Subcutaneous abdominal adipose tissue (tissue), 5 donors: ENCODE results near the gene NAV2.

Experiments
- H3K27ac ChIP-seq: one replicate; pipeline ENCODE4 v1.7.0; 2013; ENCODE audit warnings: low read depth, mild to moderate bottlenecking, inconsistent platforms, low read length, moderate library complexity
- H3K27me3 ChIP-seq, 5 donors: one replicate each; pipeline ENCODE4 v1.7.0; 2013; ENCODE audit warnings: low read length in 5 of 5, inconsistent platforms in 1 of 5; ENCODE audit not compliant: control insufficient read depth in 5 of 5, insufficient read depth in 4 of 5
- H3K36me3 ChIP-seq, 5 donors: one replicate each; pipeline ENCODE4 v1.7.0; 2013; ENCODE audit warnings: low read length in 5 of 5; ENCODE audit not compliant: control insufficient read depth in 5 of 5, insufficient read depth in 5 of 5
- H3K4me1 ChIP-seq, 5 donors: one replicate each; pipeline ENCODE4 v1.7.0; 2013; ENCODE audit warnings: low read length in 5 of 5, mild to moderate bottlenecking in 3 of 5, moderate library complexity in 1 of 5; ENCODE audit not compliant: control insufficient read depth in 5 of 5, insufficient read depth in 5 of 5
- H3K4me3 ChIP-seq, 5 donors: one replicate each; pipeline ENCODE4 v1.7.0; 2013; ENCODE audit warnings: low read length in 5 of 5, low read depth in 1 of 5
- H3K9ac ChIP-seq, 5 donors: one replicate each; pipeline ENCODE4 v1.7.0; 2013; ENCODE audit warnings: low read length in 5 of 5, mild to moderate bottlenecking in 4 of 5, moderate library complexity in 3 of 5
- H3K9me3 ChIP-seq, 5 donors: one replicate each; pipeline ENCODE4 v1.7.0; 2013; ENCODE audit warnings: low read length in 5 of 5; ENCODE audit not compliant: control insufficient read depth in 5 of 5
- donor health status: healthy.
- donor health status: healthy.
- donor health status: healthy.
- donor health status: healthy.
- donor health status: healthy.

The NAV2 gene

DNA sequence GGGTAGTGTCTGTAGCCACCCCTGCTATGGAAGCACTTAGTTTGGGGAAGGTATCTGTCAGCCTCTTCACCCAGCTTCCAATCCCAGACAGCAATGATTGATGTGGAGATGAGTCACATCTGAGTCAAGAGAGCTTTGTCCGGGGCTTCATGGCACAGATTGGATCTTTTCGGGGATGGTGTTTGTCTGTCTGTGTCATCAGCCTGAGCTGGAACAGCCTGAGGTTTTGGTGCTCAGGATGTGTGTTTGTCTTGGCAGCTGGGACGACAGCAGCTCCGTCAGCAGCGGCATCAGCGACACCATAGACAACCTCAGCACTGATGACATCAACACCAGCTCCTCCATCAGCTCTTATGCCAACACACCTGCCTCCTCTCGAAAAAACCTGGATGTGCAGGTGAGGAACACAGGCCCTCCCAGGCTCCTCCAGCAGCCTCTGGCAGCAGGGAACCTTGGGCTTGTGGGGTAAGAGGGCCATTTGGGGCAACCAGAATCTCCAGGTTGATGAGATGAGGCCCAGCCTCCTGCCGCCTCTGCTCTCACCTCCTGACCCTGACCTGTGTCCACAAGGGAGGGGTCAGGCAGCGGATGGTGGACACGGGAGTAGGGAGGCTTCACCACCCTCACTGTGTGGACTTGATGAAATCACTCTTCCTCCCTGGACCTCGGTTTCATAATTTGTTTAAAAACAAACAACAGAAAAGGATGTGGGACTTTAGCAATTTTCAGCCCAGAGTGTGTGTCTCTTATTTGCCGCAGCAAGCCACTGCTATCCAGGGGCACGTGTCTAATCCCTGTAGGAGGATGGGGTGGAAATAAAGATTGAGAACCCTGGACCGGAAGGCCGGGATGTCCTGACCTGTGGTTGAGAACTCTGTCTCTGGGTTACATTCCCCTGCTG, 323.3 kb downstream of the NAV2 start:
- H3K4me1 ChIP-seq, result no peaks in the 10 kb centered on the region
- H3K36me3 ChIP-seq, result peaks cover 0 to 8% (median 2%) of the 10 kb centered on the region in 5 donors
- H3K9me3 ChIP-seq, result no peaks in the 10 kb centered on the region

DNA sequence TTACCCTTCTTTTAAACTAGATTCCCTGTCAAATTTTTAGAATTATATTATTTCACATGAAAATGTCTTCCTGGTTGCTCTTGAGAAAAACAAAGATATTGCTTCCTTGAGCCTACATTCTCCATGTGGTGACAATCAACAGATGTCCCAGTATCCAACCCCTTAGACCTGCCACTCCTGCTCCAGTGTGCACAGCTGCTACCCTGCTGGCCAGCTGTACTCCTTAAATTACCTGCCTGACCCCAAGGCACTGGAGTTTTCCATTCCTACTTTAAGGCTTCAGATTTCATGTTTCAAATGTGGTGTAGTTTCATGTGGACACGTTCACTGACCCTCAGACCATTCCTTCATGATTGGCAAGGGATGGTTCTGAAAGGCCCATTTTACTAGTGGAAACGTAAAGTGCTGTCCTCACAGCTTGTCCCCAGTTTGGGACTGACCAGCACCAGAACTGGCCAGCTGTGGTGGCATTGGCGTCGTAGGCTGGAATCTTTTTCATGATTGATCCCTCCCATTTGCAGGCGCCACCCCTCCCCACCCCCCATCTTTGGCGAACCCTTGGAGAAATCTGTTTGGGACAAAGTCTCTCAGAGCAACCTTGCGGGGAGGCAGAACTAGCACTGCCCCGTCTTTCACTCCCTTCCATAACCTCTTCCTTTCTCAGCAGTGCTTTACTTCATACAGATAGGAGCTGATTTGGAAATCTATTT, 324.1 kb downstream of the NAV2 start:
- Histone ChIP-seq H3K9me3 (no peaks in the 10 kb centered on the region), H3K4me3 (no peak overlapping the region), H3K27ac (no peak overlapping the region), H3K27me3 (no peaks in the 10 kb centered on the region), H3K4me1 (no peaks in the 10 kb centered on the region), H3K9ac (no peak overlapping the region), H3K36me3 (peaks cover 0 to 8% (median 2%) of the 10 kb centered on the region in 5 donors)

More for the DNA sequence above, 323.3 kb downstream of the NAV2 start:
- H3K27me3 ChIP-seq, result no peaks in the 10 kb centered on the region
- no peak overlapping the region for H3K4me3 ChIP-seq
- no peak overlapping the region for H3K9ac ChIP-seq
- no peak overlapping the region for H3K27ac ChIP-seq

- Histone ChIP-seq H3K27ac (no peak overlapping the region), H3K9me3 (no peaks in the 10 kb centered on the region), H3K4me3 (no peak overlapping the region), H3K27me3 (no peaks in the 10 kb centered on the region), H3K4me1 (no peaks in the 10 kb centered on the region), H3K9ac (no peak overlapping the region), H3K36me3 (peaks cover 0 to 8% (median 2%) of the 10 kb centered on the region in 5 donors)
Measured at GRCh38 chr11:20037396-20038153, 324.9 kb downstream of the NAV2 start.

GRCh38 chr11:20038412-20038811, 325.8 kb downstream of the NAV2 start:
- H3K27me3 ChIP-seq, result no peaks in the 10 kb centered on the region
- no peaks in the 10 kb centered on the region for H3K9me3 ChIP-seq
- H3K4me1 ChIP-seq, result no peaks in the 10 kb centered on the region
- no peak overlapping the region for H3K9ac ChIP-seq
- H3K36me3 ChIP-seq, result peaks cover 0 to 8% (median 2%) of the 10 kb centered on the region in 5 donors
- H3K27ac ChIP-seq, result no peak overlapping the region
- no peak overlapping the region for H3K4me3 ChIP-seq

DNA sequence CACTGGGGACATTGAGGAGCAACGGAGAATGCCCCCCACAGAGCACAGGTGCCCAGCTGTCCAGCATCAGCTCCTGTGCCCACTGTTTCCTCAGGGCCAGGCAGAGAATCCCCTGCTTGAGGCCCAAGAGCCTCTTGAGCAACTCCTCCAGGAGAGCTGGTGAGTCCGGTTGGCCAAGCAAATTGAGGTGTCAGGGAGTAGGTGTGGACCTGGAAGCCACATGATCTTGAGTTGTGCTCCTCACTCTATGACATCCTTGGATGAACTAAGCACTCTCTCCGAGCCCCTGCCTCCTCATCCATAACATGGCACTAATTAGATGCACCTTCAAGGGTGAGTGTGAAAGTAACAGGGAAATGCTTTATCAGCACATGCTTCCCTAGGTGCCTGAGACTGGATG, 326.3 kb downstream of the NAV2 start:
- Histone ChIP-seq H3K27ac (no peak overlapping the region), H3K36me3 (peaks cover 0 to 11% (median 4%) of the 10 kb centered on the region in 5 donors), H3K27me3 (no peaks in the 10 kb centered on the region), H3K9ac (no peak overlapping the region), H3K4me1 (no peaks in the 10 kb centered on the region), H3K9me3 (no peaks in the 10 kb centered on the region), H3K4me3 (no peak overlapping the region)

- Histone ChIP-seq H3K4me3 (no peak overlapping the region), H3K36me3 (peaks cover 0 to 25% (median 7%) of the 10 kb centered on the region in 5 donors), H3K27ac (no peak overlapping the region)
Measured at GRCh38 chr11:20041499-20041898, 328.9 kb downstream of the NAV2 start.

GRCh38 chr11:20042045-20042639, 329.5 kb downstream of the NAV2 start:
- Histone ChIP-seq H3K9me3 (no peaks in the 10 kb centered on the region), H3K9ac (no peak overlapping the region), H3K4me1 (no peaks in the 10 kb centered on the region), H3K27me3 (no peaks in the 10 kb centered on the region), H3K4me3 (no peak overlapping the region), H3K36me3 (peaks cover 0 to 25% (median 6%) of the 10 kb centered on the region in 5 donors), H3K27ac (no peak overlapping the region)

More at GRCh38 chr11:20041499-20041898, 328.9 kb downstream of the NAV2 start:
- Histone ChIP-seq H3K9me3 (no peaks in the 10 kb centered on the region), H3K9ac (no peak overlapping the region), H3K4me1 (no peaks in the 10 kb centered on the region), H3K27me3 (no peaks in the 10 kb centered on the region)

DNA sequence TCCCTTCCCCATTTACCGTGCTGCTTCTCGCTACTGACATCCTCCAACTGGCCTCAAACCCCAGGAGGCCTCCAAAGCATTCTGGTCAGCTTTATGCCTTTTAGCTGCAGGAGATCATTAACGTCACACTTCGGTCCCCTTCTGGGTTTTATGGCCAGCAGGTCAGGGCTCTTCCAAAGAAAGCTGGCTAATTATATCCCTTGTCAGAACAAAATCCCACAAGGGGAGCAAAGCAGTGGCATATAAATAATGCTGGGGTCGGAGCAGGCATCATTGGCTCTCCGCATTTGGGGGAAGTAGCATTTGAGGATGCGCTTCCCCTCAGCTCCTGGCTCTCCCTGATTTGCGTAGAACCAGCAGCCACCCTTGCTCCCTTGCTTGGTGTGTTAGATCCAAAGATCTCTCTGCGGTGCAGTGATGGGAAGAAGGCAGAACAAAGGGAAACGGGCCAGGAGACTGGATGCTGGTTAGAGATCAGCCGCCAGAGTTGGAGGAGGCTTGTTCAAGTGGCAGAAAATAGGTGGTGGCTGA, 330.2 kb downstream of the NAV2 start:
- Histone ChIP-seq H3K36me3 (peaks cover 0 to 25% (median 6%) of the 10 kb centered on the region in 5 donors), H3K4me3 (no peak overlapping the region), H3K9ac (no peak overlapping the region), H3K4me1 (no peaks in the 10 kb centered on the region), H3K27me3 (no peaks in the 10 kb centered on the region), H3K27ac (no peak overlapping the region), H3K9me3 (no peaks in the 10 kb centered on the region)

GRCh38 chr11:20043992-20044391, 331.4 kb downstream of the NAV2 start:
- Histone ChIP-seq H3K27ac (no peak overlapping the region), H3K4me3 (no peak overlapping the region), H3K9ac (no peak overlapping the region), H3K4me1 (no peaks in the 10 kb centered on the region), H3K9me3 (no peaks in the 10 kb centered on the region), H3K27me3 (no peaks in the 10 kb centered on the region), H3K36me3 (peaks cover 0 to 22% (median 8%) of the 10 kb centered on the region in 5 donors)
